ENCODE results near the gene CENPP. TPM values are rescaled to one million over a fixed set of nuclear protein-coding genes. Genes with fewer than 3 reads are reported as not detected.

The CENPP gene
- total RNA-seq, 1 donor from 2014 or later, result 4.4 TPM

GRCh38 chr9:92463984-92464383 is 138.2 kb downstream of the CENPP start:
- TF ChIP-seq CTCF (conservative IDR thresholded peaks at IDR 0.05; ENCODE audit: low read depth, low read length), result no peak
- H3K4me3 ChIP-seq (ENCODE audit: low read depth, low read length), result no peak overlapping the region
- DNase-seq (ENCODE audit: low read depth), result peak; percentile 52

- TF ChIP-seq CTCF (conservative IDR thresholded peaks at IDR 0.05; ENCODE audit: low read depth, low read length), result no peak
- no peak overlapping the region for H3K4me3 ChIP-seq (ENCODE audit: low read depth, low read length)
- DNase-seq (ENCODE audit: low read depth), result no peak
Observed at GRCh38 chr9:92467041-92467440, 141.3 kb downstream of the CENPP start.

GRCh38 chr9:92467511-92467910 is 141.8 kb downstream of the CENPP start:
- no peak for TF ChIP-seq CTCF (conservative IDR thresholded peaks at IDR 0.05; ENCODE audit: low read depth, low read length)
- no peak for DNase-seq (ENCODE audit: low read depth)
- no peak overlapping the region for H3K4me3 ChIP-seq (ENCODE audit: low read depth, low read length)

- no peak overlapping the region for H3K4me3 ChIP-seq (ENCODE audit: low read depth, low read length)
- TF ChIP-seq CTCF (conservative IDR thresholded peaks at IDR 0.05; ENCODE audit: low read depth, low read length), result no peak
- peak; percentile 10 for DNase-seq (ENCODE audit: low read depth)
Observed at GRCh38 chr9:92468206-92468605, 142.5 kb downstream of the CENPP start.

GRCh38 chr9:92474587-92474986 is 148.8 kb downstream of the CENPP start:
- DNase-seq (ENCODE audit: low read depth), result no peak
- H3K4me3 ChIP-seq (ENCODE audit: low read depth, low read length), result no peak overlapping the region
- TF ChIP-seq CTCF (conservative IDR thresholded peaks at IDR 0.05; ENCODE audit: low read depth, low read length), result no peak

GRCh38 chr9:92476962-92477361 is 151.2 kb downstream of the CENPP start:
- no peak for DNase-seq (ENCODE audit: low read depth)
- no peak for TF ChIP-seq CTCF (conservative IDR thresholded peaks at IDR 0.05; ENCODE audit: low read depth, low read length)
- no peak overlapping the region for H3K4me3 ChIP-seq (ENCODE audit: low read depth, low read length)

GRCh38 chr9:92478783-92479182 is 153.0 kb downstream of the CENPP start:
- TF ChIP-seq CTCF (conservative IDR thresholded peaks at IDR 0.05; ENCODE audit: low read depth, low read length), result no peak
- DNase-seq (ENCODE audit: low read depth), result no peak
- no peak overlapping the region for H3K4me3 ChIP-seq (ENCODE audit: low read depth, low read length)

All from epithelial cell of proximal tubule (primary cell).